Parathyroid adenoma (tissue), 2 donors: ENCODE data around the gene DMAC2L.

Experiments used
- H2AFZ ChIP-seq: fragments of 300-600 bp; sonication (generic); one replicate; pipeline ENCODE4 v1.7.0; 2017; ENCODE audit warnings: antibody characterized with exemption, mild to moderate bottlenecking
- H3K27ac ChIP-seq: fragments of 300-600 bp; sonication (generic); one replicate; pipeline ENCODE4 v1.7.0; 2017
- H3K27me3 ChIP-seq: fragments of 300-600 bp; sonication (generic); one replicate; pipeline ENCODE4 v1.7.0; 2017; ENCODE audit warnings: low read length; ENCODE audit not compliant: control insufficient read depth, insufficient read depth
- H3K36me3 ChIP-seq: fragments of 300-600 bp; sonication (generic); one replicate; pipeline ENCODE4 v1.7.0; 2017; ENCODE audit warnings: low read length; ENCODE audit not compliant: control insufficient read depth, insufficient read depth
- H3K4me1 ChIP-seq: fragments of 300-600 bp; sonication (generic); one replicate; pipeline ENCODE4 v1.7.0; 2017; ENCODE audit warnings: control low read depth
- H3K4me2 ChIP-seq: fragments of 300-600 bp; sonication (generic); one replicate; pipeline ENCODE4 v1.7.0; 2017; ENCODE audit warnings: low read length
- H3K4me3 ChIP-seq: fragments of 300-600 bp; sonication (generic); one replicate; pipeline ENCODE4 v1.7.0; 2017; ENCODE audit warnings: low read depth, low read length
- H3K79me2 ChIP-seq: fragments of 300-600 bp; sonication (generic); one replicate; pipeline ENCODE4 v1.7.0; 2017; ENCODE audit warnings: control low read depth
- H3K9ac ChIP-seq: fragments of 300-600 bp; sonication (generic); one replicate; pipeline ENCODE4 v1.7.0; 2017; ENCODE audit warnings: mild to moderate bottlenecking
- H3K9me3 ChIP-seq: fragments of 300-600 bp; sonication (generic); one replicate; pipeline ENCODE4 v1.7.0; 2017; ENCODE audit warnings: low read length; ENCODE audit not compliant: control insufficient read depth
- TF ChIP-seq, protein P1 (sequence below): fragments of 300-600 bp; sonication (generic); IDR thresholded peaks from one replicate; pipeline ENCODE4 v1.7.0; 2017; ENCODE audit warnings: antibody characterized with exemption, mild to moderate bottlenecking
- donor health status: primary hyperparathyroidism.

The DMAC2L gene

GRCh38 chr14:50366589-50366988 lies 54.5 kb downstream of the DMAC2L start:
- H3K27ac ChIP-seq, result no peak overlapping the region
- no peaks in the 10 kb centered on the region for H3K79me2 ChIP-seq
- TF ChIP-seq, protein P1, sequence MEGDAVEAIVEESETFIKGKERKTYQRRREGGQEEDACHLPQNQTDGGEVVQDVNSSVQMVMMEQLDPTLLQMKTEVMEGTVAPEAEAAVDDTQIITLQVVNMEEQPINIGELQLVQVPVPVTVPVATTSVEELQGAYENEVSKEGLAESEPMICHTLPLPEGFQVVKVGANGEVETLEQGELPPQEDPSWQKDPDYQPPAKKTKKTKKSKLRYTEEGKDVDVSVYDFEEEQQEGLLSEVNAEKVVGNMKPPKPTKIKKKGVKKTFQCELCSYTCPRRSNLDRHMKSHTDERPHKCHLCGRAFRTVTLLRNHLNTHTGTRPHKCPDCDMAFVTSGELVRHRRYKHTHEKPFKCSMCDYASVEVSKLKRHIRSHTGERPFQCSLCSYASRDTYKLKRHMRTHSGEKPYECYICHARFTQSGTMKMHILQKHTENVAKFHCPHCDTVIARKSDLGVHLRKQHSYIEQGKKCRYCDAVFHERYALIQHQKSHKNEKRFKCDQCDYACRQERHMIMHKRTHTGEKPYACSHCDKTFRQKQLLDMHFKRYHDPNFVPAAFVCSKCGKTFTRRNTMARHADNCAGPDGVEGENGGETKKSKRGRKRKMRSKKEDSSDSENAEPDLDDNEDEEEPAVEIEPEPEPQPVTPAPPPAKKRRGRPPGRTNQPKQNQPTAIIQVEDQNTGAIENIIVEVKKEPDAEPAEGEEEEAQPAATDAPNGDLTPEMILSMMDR, result no peak
- no peak overlapping the region for H3K4me3 ChIP-seq
- H3K9me3 ChIP-seq, result no peaks in the 10 kb centered on the region
- no peaks in the 10 kb centered on the region for H3K36me3 ChIP-seq
- no peak overlapping the region for H3K4me2 ChIP-seq
- H3K9ac ChIP-seq, result no peak overlapping the region
- no peak overlapping the region for H2AFZ ChIP-seq
- H3K4me1 ChIP-seq, result no peaks in the 10 kb centered on the region
- no peaks in the 10 kb centered on the region for H3K27me3 ChIP-seq

DNA sequence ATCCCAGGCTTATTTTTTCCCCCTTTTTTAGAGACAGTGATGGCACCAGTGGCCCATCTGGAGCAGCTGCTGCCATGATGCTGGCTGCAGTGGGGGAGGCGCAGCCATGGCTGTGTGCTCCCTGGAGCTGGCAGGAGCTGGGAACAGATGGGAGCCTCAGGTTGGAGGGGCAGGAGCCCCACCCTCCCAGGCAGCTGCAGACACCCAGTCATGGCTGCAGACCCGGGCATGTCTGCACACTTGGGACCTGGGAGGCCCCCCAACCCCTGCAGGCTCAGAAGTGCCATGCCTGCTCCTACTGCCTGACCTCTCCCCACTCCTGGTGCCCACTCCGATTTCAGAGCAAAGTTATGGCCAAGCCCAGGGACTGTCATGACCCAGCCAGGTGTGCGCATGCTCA lies 59.4 kb downstream of the DMAC2L start:
- Histone ChIP-seq H3K4me1 (no peaks in the 10 kb centered on the region), H3K27me3 (no peaks in the 10 kb centered on the region), H3K79me2 (no peaks in the 10 kb centered on the region), H3K9ac (no peak overlapping the region), H3K27ac (no peak overlapping the region), H3K4me3 (no peak overlapping the region), H3K4me2 (no peak overlapping the region), H3K9me3 (no peaks in the 10 kb centered on the region), H3K36me3 (no peaks in the 10 kb centered on the region), H2AFZ (no peak overlapping the region)
- TF ChIP-seq, protein P1, result no peak

DNA sequence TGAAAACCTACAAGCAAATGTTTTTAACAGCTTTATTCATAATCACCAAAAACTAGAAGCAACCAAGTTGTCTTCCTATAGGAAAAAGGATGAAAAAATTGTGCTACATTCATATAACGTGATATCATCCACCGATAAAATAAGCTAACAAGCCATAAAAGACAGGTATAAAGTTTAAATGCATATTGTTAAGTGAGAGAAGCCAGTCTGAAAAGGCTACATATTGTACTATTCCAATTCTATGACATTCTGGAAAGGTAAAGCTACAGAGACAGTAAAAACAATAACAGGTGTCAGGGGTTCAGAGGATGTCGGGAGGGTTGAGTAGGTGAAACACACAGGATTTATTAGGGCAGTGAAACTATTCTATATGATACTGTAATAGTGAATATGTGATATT lies 61.8 kb downstream of the DMAC2L start:
- Histone ChIP-seq H2AFZ (no peak overlapping the region), H3K9ac (no peak overlapping the region), H3K9me3 (no peaks in the 10 kb centered on the region), H3K4me3 (no peak overlapping the region), H3K4me1 (no peaks in the 10 kb centered on the region), H3K36me3 (no peaks in the 10 kb centered on the region), H3K79me2 (no peaks in the 10 kb centered on the region), H3K27me3 (no peaks in the 10 kb centered on the region), H3K27ac (no peak overlapping the region), H3K4me2 (no peak overlapping the region)
- TF ChIP-seq, protein P1, result no peak

DNA sequence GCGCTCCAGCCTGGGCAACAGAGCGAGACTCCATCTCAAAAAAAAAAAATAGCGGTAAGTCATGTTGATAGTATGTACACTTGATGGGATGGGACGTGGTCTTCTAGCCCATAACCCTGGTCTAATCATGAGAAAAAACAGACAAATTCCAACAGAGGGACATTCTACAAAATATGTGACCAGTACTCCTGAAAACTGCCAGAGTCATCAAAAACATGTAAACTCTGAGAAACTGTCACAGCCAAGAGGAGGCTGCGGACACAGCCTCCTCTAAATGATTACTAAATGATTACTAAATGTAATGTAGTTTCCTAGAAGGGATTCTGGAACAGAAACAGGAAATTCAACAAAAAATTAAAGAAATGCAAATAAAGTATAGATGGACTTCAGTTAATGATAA lies 63.6 kb downstream of the DMAC2L start:
- TF ChIP-seq, protein P1, result no peak
- no peak overlapping the region for H3K4me3 ChIP-seq
- H3K27ac ChIP-seq, result no peak overlapping the region
- H3K36me3 ChIP-seq, result no peaks in the 10 kb centered on the region
- H3K9me3 ChIP-seq, result no peaks in the 10 kb centered on the region
- H3K27me3 ChIP-seq, result no peaks in the 10 kb centered on the region
- no peaks in the 10 kb centered on the region for H3K79me2 ChIP-seq
- no peak overlapping the region for H2AFZ ChIP-seq
- H3K9ac ChIP-seq, result no peak overlapping the region
- H3K4me2 ChIP-seq, result no peak overlapping the region
- no peaks in the 10 kb centered on the region for H3K4me1 ChIP-seq
